Fibroblast of lung (primary cell): ENCODE data around the gene WDR27. TPM values are rescaled to one million over a fixed set of nuclear protein-coding genes. Genes with fewer than 3 reads are reported as not detected.

Source experiments
- DNase-seq, 2 donors: peaks; one replicate each; pipeline versions ENCODE4 v3.0.0 to v3.0.0-alpha.2; 2010; ENCODE audit warnings: low read depth in 2 of 2
- H2AFZ ChIP-seq: 2 replicates; pipeline ENCODE4 v1.5.1; 2012; ENCODE audit warnings: low read length, control low read depth, inconsistent platforms
- H3K27ac ChIP-seq: 2 replicates; pipeline ENCODE4 v1.5.1; 2011; ENCODE audit warnings: low read length, control low read depth; ENCODE audit not compliant: insufficient read depth
- H3K27me3 ChIP-seq: 2 replicates; pipeline ENCODE4 v1.5.1; 2011; ENCODE audit warnings: mild to moderate bottlenecking, low read length; ENCODE audit not compliant: control insufficient read depth, insufficient read depth
- H3K36me3 ChIP-seq: 2 replicates; pipeline ENCODE4 v1.5.1; 2011; ENCODE audit warnings: low read length; ENCODE audit not compliant: control insufficient read depth, insufficient read depth
- H3K4me1 ChIP-seq: 2 replicates; pipeline ENCODE4 v1.5.1; 2011; ENCODE audit warnings: low read length; ENCODE audit not compliant: control insufficient read depth, insufficient read depth; ENCODE audit errors: extremely low read depth
- H3K4me2 ChIP-seq: 2 replicates; pipeline ENCODE4 v1.5.1; 2011; ENCODE audit warnings: low read length, control low read depth; ENCODE audit not compliant: insufficient read depth; ENCODE audit errors: extremely low read depth
- H3K4me3 ChIP-seq, 4 experiments: fragments of 200-600 bp in 1 of 4; sonication (generic) in 1 of 4; replicated peaks in 1 of 4; 2 replicates each; pipeline ENCODE4 v1.5.1; 2011 to 2016; ENCODE audit warnings: low read length in 4 of 4, low read depth in 3 of 4, mild to moderate bottlenecking in 3 of 4, control low read depth in 2 of 4, inconsistent platforms in 1 of 4, mixed read lengths in 1 of 4; ENCODE audit not compliant: insufficient read depth in 1 of 4; ENCODE audit errors: control extremely low read depth in 1 of 4
- H3K79me2 ChIP-seq: 2 replicates; pipeline ENCODE4 v1.5.1; 2012; ENCODE audit warnings: mild to moderate bottlenecking, low read length, inconsistent platforms; ENCODE audit not compliant: control insufficient read depth, insufficient read depth
- H3K9ac ChIP-seq: 2 replicates; pipeline ENCODE4 v1.5.1; 2011; ENCODE audit warnings: mild to moderate bottlenecking, low read length, control low read depth; ENCODE audit not compliant: insufficient read depth
- H3K9me3 ChIP-seq: 2 replicates; pipeline ENCODE4 v1.5.1; 2012; ENCODE audit warnings: low read depth, low read length; ENCODE audit not compliant: control insufficient read depth, insufficient read depth
- H4K20me1 ChIP-seq: 2 replicates; pipeline ENCODE4 v1.5.1; 2011; ENCODE audit warnings: low read length; ENCODE audit not compliant: control insufficient read depth, insufficient read depth; ENCODE audit errors: extremely low read depth
- EZH2 ChIP-seq: IDR thresholded peaks from 2 replicates; pipeline ENCODE4 v1.5.1; 2012; ENCODE audit warnings: low read length, control low read depth, mild to moderate bottlenecking; ENCODE audit errors: missing control alignments
- polyA plus RNA-seq, 2 donors: library from polyadenylated mRNA; depleted of rRNA in 1 of 2; stranded (reverse) in 1 of 2; unstranded in 1 of 2; fragments of >200 nt; gene quantifications; 2 replicates each; pipeline ENCODE4 v1.2.1, GENCODE V29; 2011 to 2012; ENCODE audit warnings: missing spikeins in 1 of 2
- total RNA-seq: library from RNA; depleted of rRNA; stranded (reverse); fragments of >200 nt; gene quantifications from 2 replicates; pipeline ENCODE4 v1.2.1, GENCODE V29; 2014
- TF ChIP-seq, protein P1 (sequence below), 2 donors: IDR thresholded peaks in 1 of 2; conservative IDR thresholded peaks in 1 of 2; 1 replicate in 1 of 2; 2 replicates in 1 of 2; pipeline ENCODE4 v1.5.1; 2011 to 2012; ENCODE audit warnings: low read length in 2 of 2, control low read depth in 1 of 2, inconsistent platforms in 1 of 2, low read depth in 1 of 2, mild to moderate bottlenecking in 1 of 2

The WDR27 gene
- total and polyA plus RNA-seq, 2 donors (not counting 1 experiment from before 2014, with no cell fraction given), result 8.8 to 23.3 TPM

DNA sequence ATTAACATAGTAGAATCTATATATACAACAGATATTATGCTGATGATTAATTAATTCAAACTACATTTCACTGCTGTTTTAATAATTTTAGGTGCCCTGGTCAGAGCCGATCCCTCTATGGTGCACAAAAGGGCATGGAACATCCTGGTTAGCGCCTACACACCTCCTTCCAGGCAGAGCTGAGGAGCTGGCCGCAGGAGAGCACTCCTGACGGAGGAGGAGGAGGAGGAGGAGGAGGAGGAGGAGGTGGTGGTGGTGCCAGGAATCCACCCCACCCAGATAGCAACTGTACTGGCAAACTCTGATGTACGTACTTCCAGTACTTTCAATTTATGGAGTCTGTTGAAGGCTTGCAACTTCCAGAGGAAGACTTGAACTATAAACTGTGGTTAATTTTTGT is 244.1 kb downstream of the WDR27 start:
- no peak for TF ChIP-seq EZH2
- TF ChIP-seq, protein P1, sequence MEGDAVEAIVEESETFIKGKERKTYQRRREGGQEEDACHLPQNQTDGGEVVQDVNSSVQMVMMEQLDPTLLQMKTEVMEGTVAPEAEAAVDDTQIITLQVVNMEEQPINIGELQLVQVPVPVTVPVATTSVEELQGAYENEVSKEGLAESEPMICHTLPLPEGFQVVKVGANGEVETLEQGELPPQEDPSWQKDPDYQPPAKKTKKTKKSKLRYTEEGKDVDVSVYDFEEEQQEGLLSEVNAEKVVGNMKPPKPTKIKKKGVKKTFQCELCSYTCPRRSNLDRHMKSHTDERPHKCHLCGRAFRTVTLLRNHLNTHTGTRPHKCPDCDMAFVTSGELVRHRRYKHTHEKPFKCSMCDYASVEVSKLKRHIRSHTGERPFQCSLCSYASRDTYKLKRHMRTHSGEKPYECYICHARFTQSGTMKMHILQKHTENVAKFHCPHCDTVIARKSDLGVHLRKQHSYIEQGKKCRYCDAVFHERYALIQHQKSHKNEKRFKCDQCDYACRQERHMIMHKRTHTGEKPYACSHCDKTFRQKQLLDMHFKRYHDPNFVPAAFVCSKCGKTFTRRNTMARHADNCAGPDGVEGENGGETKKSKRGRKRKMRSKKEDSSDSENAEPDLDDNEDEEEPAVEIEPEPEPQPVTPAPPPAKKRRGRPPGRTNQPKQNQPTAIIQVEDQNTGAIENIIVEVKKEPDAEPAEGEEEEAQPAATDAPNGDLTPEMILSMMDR (conservative IDR thresholded peaks at IDR 0.05 in 1 of 2, IDR thresholded peaks at IDR 0.05 in 1 of 2; ENCODE audit: low read depth in 1 of 2, low read length in 2 of 2), result no peak
- no peak overlapping the region for H3K4me3 ChIP-seq
- no peak overlapping the region for H3K4me2 ChIP-seq
- no peaks in the 10 kb centered on the region for H3K9me3 ChIP-seq
- H2AFZ ChIP-seq, result no peak overlapping the region
- H3K27ac ChIP-seq, result no peak overlapping the region
- DNase-seq, result no peak
- H3K79me2 ChIP-seq, result no peaks in the 10 kb centered on the region
- no peaks in the 10 kb centered on the region for H3K36me3 ChIP-seq
- peaks cover 9% of the 10 kb centered on the region for H3K4me1 ChIP-seq
- H3K9ac ChIP-seq, result no peak overlapping the region
- H3K27me3 ChIP-seq, result no peaks in the 10 kb centered on the region
- no peaks in the 10 kb centered on the region for H4K20me1 ChIP-seq

DNA sequence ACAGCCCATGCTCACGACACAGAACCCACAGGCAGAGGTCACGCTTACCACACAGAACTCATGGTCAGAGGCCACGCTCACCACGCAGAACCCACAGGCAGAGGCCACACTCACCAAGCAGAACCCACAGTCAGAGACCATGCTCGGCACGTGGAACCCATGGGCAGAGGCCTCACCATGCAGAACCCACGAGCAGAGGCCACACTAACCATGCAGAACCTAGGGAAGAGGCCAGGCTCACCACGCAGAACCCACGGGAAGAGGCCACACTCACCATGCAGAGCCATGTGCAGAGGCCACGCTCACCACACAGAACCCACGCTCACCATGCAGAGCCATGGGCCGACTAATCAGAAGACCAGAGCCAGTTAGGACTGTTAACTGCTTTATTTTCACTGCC is 245.0 kb downstream of the WDR27 start:
- Histone ChIP-seq H3K4me3 (no peak overlapping the region), H3K27ac (no peak overlapping the region), H3K4me1 (peaks cover 12% of the 10 kb centered on the region), H3K9me3 (no peaks in the 10 kb centered on the region), H3K36me3 (no peaks in the 10 kb centered on the region), H3K9ac (no peak overlapping the region), H3K79me2 (no peaks in the 10 kb centered on the region), H4K20me1 (no peaks in the 10 kb centered on the region), H2AFZ (no peak overlapping the region), H3K27me3 (no peaks in the 10 kb centered on the region), H3K4me2 (no peak overlapping the region)
- no peak for TF ChIP-seq EZH2
- TF ChIP-seq, protein P1 (conservative IDR thresholded peaks at IDR 0.05 in 1 of 2, IDR thresholded peaks at IDR 0.05 in 1 of 2; ENCODE audit: low read depth in 1 of 2, low read length in 2 of 2), result no peak
- no peak for DNase-seq

DNA sequence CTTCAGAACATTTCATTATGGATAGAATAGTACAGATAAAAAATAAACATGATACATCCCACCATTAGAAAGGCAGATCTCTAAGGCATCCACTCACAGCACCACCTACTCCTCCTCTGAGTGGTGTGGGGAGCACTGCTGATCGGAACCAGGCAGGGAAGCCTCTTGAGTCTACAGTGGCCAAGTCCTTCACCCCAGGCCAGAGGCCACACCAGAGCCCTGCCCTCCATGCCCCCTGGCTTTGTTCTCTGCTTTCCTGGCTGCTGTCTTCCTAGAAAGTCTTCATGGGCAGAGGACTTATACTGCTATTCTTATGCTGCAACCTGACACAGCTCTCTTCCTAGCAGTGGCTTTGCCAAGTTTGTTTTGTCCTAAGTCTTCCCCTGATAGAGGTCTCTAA is 246.4 kb downstream of the WDR27 start:
- no peak overlapping the region for H3K27ac ChIP-seq
- no peak for TF ChIP-seq EZH2
- TF ChIP-seq, protein P1 (conservative IDR thresholded peaks at IDR 0.05 in 1 of 2, IDR thresholded peaks at IDR 0.05 in 1 of 2; ENCODE audit: low read depth in 1 of 2, low read length in 2 of 2), result no peak
- H3K9ac ChIP-seq, result no peak overlapping the region
- no peaks in the 10 kb centered on the region for H3K36me3 ChIP-seq
- H3K4me3 ChIP-seq, result no peak overlapping the region
- H3K9me3 ChIP-seq, result no peaks in the 10 kb centered on the region
- no peak overlapping the region for H2AFZ ChIP-seq
- no peaks in the 10 kb centered on the region for H3K27me3 ChIP-seq
- DNase-seq, result no peak
- H3K79me2 ChIP-seq, result no peaks in the 10 kb centered on the region
- H3K4me2 ChIP-seq, result no peak overlapping the region
- peaks cover 15% of the 10 kb centered on the region for H3K4me1 ChIP-seq
- no peaks in the 10 kb centered on the region for H4K20me1 ChIP-seq
